Measurements from ENCODE around the gene ZNF277. TPM values are rescaled to one million over a fixed set of nuclear protein-coding genes. Genes with fewer than 3 reads are reported as not detected.

Gene ZNF277
- total RNA-seq, 1 experiment from 2014 or later, result 13.1 TPM

DNA sequence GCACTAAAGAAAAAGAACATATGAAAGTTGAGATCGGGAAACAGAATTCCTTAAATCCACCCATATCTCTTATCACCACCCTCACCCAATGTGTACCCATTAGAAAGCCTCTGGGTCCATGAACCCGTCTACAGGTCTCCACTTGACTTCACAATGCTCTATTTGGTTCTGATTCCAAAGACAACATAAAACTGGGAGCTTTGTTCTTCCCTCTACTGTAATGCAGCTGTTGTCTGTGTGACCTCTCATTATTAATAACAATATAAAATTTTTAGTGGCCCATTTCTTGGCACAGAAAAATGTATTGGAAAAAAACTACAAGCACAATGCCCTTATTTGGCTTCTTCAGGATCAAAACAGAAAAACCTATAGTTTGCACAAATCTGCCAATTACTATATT is 30.3 kb upstream of the ZNF277 start:
- Histone ChIP-seq H4K8ac (replicated peaks; ENCODE audit: insufficient read length, low read depth, low read length) (no peak overlapping the region), H4K91ac (ENCODE audit: insufficient read length, low read depth, low read length) (no peak overlapping the region)

More for the DNA sequence above, 30.3 kb upstream of the ZNF277 start:
- Histone ChIP-seq H4K20me1 (ENCODE audit: control insufficient read depth, insufficient read depth, insufficient read length) (no peaks in the 10 kb centered on the region), H2BK120ac (ENCODE audit: low read depth, low read length, poor library complexity, severe bottlenecking) (no peak overlapping the region), H3K79me1 (ENCODE audit: insufficient read depth, low read depth, low read length, poor library complexity, severe bottlenecking) (no peaks in the 10 kb centered on the region), H3K56ac (ENCODE audit: insufficient read length, low read depth, low read length) (no peak overlapping the region), H3K79me2 (ENCODE audit: insufficient read depth, low read length) (peaks cover 9% of the 10 kb centered on the region; the same call in 1 of the 2 replicates), H3K14ac (ENCODE audit: insufficient read depth, low read length) (no peak overlapping the region), H3K9me3 (ENCODE audit: control insufficient read depth, low read depth, low read length) (no peaks in the 10 kb centered on the region), H2BK12ac (ENCODE audit: insufficient read length, low read depth, low read length) (no peak overlapping the region), H3K27ac (ENCODE audit: insufficient read length, low read depth, low read length) (no peak overlapping the region), H3K4me2 (ENCODE audit: insufficient read depth, insufficient read length, low read length) (no peak overlapping the region), H3K23ac (ENCODE audit: insufficient read length, low read depth, low read length) (no peak overlapping the region), H3K27me3 (ENCODE audit: insufficient read depth, low read length) (no peaks in the 10 kb centered on the region), H2AK5ac (ENCODE audit: insufficient read length, low read length) (no peak overlapping the region), H4K5ac (ENCODE audit: insufficient read length, low read depth, low read length) (no peak overlapping the region), H3K4me1 (ENCODE audit: insufficient read depth, low read length) (no peaks in the 10 kb centered on the region; the same call in 1 of the 2 replicates), H2BK5ac (ENCODE audit: insufficient read length, low read length) (no peak overlapping the region), H3K23me2 (ENCODE audit: insufficient read length, low read depth, low read length, poor library complexity, severe bottlenecking) (no peaks in the 10 kb centered on the region), H2AFZ (ENCODE audit: low read length) (no peak overlapping the region), H3K9ac (ENCODE audit: extremely low read depth, insufficient read length, low read length) (no peak overlapping the region), H3T11ph (ENCODE audit: low read length) (no peak overlapping the region), H2BK20ac (ENCODE audit: low read depth, low read length, poor library complexity, severe bottlenecking) (no peak overlapping the region), H3K18ac (ENCODE audit: insufficient read length, low read depth, low read length) (no peak overlapping the region), H3K4ac (ENCODE audit: low read depth, low read length) (no peak overlapping the region), H2BK15ac (ENCODE audit: low read depth, low read length) (no peak overlapping the region)
- peaks cover 7 to 15% of the 10 kb centered on the region in 2 experiments; a peak in 3 of 4 replicates for H3K4me1 Mint-ChIP-seq
- no peak overlapping the region for H3K27ac Mint-ChIP-seq
- no peak for DNase-seq
- H3K4me3 Mint-ChIP-seq, result no peak overlapping the region
- WGBS (ENCODE audit: extremely low coverage, insufficient read length, low lambda C conversion rate), result no CpG with 5 or more reads among the region's 2 CpGs
- H3K36me3 Mint-ChIP-seq (ENCODE audit: insufficient read depth in 1 of 3, low read depth in 3 of 3), result peaks cover 0 to 3% (median 0%) of the 10 kb centered on the region in 3 experiments; a peak in 1 of 7 replicates
- TF ChIP-seq, protein P1, sequence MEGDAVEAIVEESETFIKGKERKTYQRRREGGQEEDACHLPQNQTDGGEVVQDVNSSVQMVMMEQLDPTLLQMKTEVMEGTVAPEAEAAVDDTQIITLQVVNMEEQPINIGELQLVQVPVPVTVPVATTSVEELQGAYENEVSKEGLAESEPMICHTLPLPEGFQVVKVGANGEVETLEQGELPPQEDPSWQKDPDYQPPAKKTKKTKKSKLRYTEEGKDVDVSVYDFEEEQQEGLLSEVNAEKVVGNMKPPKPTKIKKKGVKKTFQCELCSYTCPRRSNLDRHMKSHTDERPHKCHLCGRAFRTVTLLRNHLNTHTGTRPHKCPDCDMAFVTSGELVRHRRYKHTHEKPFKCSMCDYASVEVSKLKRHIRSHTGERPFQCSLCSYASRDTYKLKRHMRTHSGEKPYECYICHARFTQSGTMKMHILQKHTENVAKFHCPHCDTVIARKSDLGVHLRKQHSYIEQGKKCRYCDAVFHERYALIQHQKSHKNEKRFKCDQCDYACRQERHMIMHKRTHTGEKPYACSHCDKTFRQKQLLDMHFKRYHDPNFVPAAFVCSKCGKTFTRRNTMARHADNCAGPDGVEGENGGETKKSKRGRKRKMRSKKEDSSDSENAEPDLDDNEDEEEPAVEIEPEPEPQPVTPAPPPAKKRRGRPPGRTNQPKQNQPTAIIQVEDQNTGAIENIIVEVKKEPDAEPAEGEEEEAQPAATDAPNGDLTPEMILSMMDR (conservative IDR thresholded peaks at IDR 0.05), result no peak
- H3K9me3 Mint-ChIP-seq, result no peaks in the 10 kb centered on the region
- no peaks in the 10 kb centered on the region for H3K27me3 Mint-ChIP-seq (ENCODE audit: low read depth)

Measured in H9 (cell line).